HG03354 (cell line): ENCODE results near the gene EIF5A.

Experiments
- ATAC-seq: cut with Tn5 transposase; IDR thresholded peaks from one replicate; pipeline ENCODE4 v1.9.1; 2021; ENCODE audit warnings: mild to moderate bottlenecking; ENCODE audit not compliant: unreplicated experiment, poor library complexity, severe bottlenecking

EIF5A gene

GRCh38 chr17:7351665-7352502 lies 44.5 kb downstream of the EIF5A start, which contains the start of gene KCTD11:
Gene KCTD11, plus strand, starts transcription at chr17:7352162.
- ATAC-seq = peak; percentile 66

- ATAC-seq = no peak
Observed at GRCh38 chr17:7352503-7352889, 45.1 kb downstream of the EIF5A start.

- ATAC-seq = no peak
Observed at GRCh38 chr17:7352910-7353635, 45.6 kb downstream of the EIF5A start.

GRCh38 chr17:7354262-7354843 lies 46.9 kb downstream of the EIF5A start:
- ATAC-seq = no peak

- ATAC-seq = no peak
Observed at GRCh38 chr17:7355053-7355452, 47.6 kb downstream of the EIF5A start, which contains the start of gene TMEM95. Gene TMEM95, plus strand, starts transcription at chr17:7355156. Its CDS starts 49 bp downstream, at chr17:7355205.

GRCh38 chr17:7355573-7355972 lies 48.1 kb downstream of the EIF5A start:
- no peak for ATAC-seq

GRCh38 chr17:7356072-7356549 lies 48.7 kb downstream of the EIF5A start:
- no peak for ATAC-seq

- ATAC-seq = no peak
Observed at GRCh38 chr17:7356756-7357155, 49.3 kb downstream of the EIF5A start.

- ATAC-seq = no peak
Observed at GRCh38 chr17:7357381-7357780, 50.0 kb downstream of the EIF5A start.

- ATAC-seq = no peak
Observed at GRCh38 chr17:7361906-7362305, 54.5 kb downstream of the EIF5A start.
